HS-27A (cell line): ENCODE results near the gene RPRD1A.
A peak's percentile ranks its signal among the peaks of the same experiment; 100 is the strongest.
"Not testable (repeated sequence)": the region's sequence is repeated elsewhere in the genome, so short reads cannot be mapped to it uniquely, and the experiment has no call there.

Experiments used
- DNase-seq: peaks from one replicate; pipeline ENCODE4 v3.0.0-alpha.2; 2012; ENCODE audit warnings: low read depth, missing footprints

Gene RPRD1A, protein sequence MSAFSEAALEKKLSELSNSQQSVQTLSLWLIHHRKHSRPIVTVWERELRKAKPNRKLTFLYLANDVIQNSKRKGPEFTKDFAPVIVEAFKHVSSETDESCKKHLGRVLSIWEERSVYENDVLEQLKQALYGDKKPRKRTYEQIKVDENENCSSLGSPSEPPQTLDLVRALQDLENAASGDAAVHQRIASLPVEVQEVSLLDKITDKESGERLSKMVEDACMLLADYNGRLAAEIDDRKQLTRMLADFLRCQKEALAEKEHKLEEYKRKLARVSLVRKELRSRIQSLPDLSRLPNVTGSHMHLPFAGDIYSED

DNA sequence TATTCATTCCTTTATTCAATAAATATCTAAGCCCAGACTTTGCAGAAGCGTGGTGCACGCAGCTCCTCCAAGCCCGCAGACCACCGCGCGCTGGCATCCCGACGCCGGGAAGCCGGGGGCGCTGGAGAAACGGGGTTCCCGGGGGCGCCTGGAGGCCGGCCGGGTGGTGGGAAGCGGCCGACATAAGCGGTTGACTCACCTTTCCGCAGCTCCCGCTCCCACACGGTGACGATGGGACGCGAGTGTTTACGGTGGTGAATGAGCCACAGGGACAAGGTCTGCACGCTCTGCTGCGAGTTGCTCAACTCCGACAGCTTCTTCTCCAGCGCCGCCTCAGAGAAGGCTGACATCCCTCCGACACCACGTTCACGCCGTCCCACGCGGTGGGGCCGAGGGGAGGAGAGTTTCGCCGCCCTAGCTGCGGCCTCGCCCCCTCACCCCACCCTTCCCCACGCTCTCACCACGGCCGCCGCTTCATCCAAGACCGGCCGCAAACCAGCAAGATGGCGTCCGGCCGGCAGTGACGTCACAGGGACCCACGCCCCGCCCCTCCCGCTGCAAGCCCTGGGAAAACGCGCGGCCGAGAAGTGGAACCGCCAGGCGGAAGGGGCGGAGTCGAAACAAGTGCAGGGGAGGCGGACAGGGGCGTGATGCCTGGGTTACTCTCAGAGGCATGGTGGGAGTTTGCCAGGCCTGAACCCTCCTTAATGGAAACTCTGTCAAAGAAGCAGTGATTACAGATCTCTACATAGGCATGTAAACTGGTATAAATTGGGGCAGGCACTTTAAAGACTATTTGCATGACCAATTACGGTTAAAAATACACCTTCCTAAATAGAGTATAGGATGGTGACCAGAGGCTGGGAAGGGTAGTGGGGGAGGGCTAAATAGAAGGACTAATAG lies at the start of gene RPRD1A:
RPRD1A (minus strand) TSS at position 505 of the 903 bp plus-strand sequence; CDS start at position 350, 155 bp downstream.
- DNase-seq = peak; percentile 73

DNA sequence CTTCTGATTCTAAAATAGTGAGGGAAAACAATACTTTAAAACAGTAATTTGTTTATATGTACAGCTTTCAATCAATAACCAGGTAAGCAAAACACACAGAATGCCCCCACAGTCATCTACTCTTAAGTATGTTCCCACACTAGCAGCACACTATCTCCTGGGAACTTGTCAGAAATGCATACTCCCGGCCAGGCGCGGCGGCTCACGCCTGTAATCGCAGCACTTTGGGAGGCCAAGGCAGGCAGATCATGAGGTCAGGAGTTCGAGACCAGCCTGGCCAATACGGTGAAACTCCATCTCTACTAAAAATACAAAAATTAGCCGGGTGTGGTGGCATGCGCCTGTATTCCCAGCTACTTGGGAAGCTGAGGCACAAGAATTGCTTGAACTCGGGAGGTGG lies 49.4 kb upstream of the RPRD1A start:
- DNase-seq = not testable (repeated sequence)

DNA sequence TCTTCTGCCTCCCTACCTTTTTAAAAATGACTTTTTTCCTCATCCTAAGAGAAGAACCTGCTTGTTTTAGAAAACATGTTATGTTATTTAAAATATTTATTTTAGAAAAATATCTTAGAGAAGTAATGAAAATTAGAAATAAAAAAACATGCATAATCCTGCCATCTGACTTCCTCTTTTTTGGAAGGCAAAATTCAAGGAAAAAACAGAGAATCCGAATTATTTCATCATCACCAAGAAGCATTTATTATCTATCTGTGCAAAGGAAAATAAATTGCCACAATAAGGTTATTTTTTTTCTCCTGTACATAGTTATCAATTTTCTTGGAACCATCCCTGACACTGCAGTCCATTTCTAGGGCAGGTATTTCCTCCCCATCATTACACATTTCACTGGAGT lies 47.4 kb upstream of the RPRD1A start:
- no peak for DNase-seq

DNA sequence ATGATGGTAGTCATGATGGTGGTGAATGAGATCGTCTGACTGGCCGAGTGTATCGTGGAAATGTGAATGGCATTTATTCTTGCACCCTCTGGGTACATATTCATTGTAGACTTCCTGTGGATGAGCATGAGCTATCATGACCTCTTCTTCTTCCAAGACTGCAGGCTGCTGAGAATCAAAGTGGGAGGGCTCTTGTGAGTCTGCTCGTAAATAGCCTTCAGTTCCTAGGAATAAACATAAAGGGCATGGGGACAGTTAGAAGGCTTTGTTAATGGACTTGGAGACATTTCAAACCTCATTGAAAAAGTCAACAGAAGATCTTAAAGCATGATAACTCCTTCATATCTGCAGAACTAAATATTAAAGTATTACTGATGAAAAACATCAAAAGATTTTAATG lies 46.9 kb upstream of the RPRD1A start:
- DNase-seq = no peak

DNA sequence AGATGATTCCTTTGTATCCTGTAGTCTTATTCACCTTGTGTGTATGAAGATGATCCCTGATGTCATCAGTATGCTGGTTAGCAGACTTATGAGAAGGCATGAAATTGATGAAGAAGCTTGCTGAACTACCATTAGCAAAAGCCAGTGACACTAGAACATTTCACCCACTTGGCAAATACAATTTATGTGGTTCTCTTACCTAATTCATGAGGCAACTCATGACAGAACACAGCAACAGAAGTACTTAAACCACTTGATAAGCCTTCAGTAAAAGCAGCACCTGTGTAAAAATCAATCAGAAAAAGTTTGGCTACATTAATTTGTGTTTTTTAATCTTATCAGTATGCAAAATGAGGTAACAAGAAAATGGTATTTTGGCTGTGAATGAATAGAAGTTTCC lies 44.9 kb upstream of the RPRD1A start:
- DNase-seq = no peak

DNA sequence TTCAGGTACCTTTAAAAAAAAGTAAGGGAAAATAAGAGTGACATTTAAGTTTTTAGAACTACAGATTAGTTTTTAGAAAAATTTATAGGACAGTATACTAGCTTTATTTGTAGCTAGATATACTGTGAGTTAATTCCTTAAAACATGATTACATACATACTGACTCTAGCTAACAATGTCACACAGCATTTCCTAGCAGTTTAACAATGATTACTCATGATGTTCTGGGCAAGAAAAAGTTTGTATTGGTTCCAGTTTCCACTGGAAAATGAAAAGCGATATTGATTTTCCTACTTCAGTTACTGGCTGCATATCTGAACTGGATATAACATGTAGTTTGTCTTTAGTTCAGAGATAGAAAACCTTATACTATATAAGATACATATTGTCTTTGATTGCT lies 42.4 kb upstream of the RPRD1A start:
- DNase-seq = no peak

DNA sequence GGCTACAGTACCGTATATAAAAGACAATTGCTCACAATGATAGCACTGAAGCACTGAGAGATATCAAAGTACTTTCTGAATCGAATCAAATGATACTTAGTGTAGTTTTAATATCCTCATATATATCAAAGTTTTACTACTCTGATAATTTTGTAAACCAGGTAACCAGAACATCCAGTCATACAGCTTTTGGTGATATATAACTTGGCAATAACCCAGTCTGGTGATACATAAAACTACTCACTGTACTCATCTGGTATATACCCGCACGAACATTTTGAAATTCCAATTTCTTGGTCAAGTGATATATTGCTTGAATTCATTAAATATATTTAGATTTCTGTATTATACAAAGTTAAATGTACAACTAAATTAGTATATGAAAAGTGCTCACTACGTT lies 41.2 kb upstream of the RPRD1A start:
- DNase-seq = no peak

DNA sequence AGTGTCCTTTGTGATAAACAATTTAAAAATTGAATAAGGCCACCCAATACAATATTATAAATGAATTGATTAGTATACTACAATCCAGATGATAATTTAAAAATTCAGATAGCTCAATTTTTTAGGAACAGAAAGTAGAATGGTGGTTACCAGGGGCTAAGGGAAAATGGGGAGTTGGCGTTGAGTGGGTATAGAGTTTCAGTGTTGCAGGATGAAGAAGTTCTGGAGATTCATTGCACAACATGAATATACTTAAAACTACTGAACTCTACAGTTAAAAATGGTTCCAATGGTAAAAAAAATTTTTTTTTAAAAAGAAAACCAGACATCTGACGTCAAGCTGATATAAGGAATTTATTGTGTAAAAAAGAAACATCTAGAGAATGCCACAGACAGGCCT lies 40.8 kb upstream of the RPRD1A start:
- no peak for DNase-seq

DNA sequence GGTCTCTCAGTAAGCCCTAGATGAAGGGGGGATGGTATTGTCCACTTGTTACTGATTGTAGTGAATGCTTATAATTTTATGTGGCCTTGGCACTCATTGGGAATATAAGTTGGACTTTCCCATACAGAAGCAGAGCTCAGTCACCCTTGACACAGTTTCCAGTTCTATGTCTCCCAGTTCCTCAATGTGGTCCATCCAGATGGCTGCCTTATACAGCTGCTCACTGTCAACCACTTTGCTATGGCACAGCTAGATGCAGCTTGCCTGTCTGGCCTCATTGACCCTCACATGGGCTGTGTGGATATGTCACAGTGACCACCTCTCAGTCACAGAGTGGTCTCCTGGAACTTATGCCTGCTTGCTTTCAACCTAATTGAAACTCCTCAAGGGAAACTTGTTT lies 40.1 kb upstream of the RPRD1A start:
- no peak for DNase-seq

DNA sequence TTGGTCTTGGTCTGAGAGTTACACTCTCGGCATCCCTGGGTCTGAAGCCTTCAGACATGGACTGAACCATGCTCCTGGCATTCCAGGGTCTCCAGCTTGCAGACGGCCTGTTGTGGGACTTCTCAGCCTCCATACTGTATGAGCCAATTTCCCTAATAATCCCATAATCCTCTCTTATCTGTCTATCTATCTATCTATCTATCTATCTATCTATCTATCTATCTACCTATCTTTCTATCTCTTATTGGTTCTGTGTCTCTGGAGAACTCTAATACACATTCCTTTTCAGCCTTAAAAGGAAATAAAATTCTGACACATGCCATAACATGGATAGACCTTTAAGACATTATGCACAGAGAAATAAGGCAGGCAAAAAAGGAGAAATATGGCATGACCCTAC lies 37.4 kb upstream of the RPRD1A start:
- no peak for DNase-seq

DNA sequence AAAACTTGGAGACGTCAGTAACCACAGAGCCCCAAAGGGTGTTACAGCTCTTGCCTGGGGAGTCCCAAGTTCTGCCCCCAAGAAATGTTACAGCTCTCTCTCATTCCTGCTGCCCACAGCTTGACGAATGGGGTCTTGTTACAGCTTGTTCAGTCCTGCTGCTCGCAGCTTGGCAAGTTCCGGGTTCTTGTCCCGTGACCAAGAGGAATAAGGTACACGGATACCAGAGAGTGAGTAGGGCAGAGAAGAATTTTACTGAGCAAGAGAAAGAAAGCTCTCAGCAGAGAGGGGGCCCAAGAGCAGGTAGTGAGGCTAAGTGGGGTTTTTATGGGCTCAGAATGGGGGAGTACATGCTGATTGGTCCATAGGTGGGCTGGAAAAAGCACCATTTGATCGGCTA lies 34.6 kb upstream of the RPRD1A start:
- DNase-seq = no peak

DNA sequence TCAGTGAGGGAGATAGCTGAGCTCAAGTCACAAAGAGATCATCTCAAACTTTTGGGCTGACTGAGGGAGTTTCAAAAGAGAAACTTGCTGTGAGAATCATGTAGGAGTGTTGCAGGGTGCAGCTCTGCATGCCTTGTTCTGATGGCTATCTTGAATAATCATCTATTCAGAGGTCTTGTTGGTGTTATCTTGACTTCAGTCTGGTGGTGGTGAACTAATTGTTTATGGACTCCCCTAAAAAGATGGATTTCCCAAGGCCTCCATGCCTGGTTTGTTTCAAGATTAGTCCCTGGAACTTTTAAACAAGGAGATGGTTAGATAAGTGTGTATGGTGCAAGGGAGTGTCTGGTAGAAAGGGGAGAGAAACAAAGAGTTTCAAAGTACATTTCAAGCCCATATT lies 32.0 kb upstream of the RPRD1A start:
- no peak for DNase-seq

DNA sequence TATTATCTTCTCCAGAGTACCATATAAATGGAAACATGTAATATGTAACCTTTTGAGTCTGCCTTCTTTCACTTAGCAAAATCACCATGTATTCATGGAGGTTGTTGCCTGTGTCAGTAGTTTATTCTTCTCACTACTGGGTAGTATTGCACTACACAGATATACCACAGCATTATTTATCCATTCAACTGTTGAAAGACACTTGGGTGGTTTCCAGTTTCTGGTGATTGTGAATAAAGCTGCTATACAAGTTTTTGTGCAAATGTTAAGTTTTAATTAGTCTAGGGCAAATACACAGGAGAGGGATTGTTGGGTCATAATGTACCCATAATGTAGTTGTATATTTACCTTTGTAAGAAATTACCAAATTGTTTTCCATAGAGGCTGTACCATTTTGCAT lies 29.6 kb upstream of the RPRD1A start:
- no peak for DNase-seq

DNA sequence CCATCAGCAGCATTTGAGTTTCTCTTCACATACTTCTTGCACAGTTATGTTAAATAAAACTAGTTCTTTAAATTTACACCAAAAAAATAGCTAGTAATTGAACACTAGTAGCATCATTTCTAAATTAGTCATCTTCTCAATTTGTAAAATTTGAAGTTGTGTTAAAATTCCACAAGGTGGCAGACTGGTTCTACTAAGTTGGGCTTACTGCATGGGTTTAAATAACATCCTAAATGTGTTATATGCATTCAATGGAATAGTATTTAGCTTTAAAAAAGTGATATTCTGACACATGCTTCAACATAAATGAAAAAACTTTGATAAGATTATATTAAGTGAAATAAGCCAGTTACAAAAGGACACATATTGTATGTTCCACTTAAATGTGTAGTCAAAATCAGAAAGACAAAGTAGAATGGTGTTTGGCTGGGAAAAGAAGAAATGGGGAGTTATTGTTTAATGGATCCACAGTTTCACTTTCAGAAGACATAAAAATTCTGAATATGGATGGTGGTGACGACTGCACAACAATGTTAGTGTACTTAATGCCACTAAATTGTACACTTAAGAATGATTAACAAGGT lies 28.7 kb upstream of the RPRD1A start:
- peak; percentile 34 for DNase-seq

DNA sequence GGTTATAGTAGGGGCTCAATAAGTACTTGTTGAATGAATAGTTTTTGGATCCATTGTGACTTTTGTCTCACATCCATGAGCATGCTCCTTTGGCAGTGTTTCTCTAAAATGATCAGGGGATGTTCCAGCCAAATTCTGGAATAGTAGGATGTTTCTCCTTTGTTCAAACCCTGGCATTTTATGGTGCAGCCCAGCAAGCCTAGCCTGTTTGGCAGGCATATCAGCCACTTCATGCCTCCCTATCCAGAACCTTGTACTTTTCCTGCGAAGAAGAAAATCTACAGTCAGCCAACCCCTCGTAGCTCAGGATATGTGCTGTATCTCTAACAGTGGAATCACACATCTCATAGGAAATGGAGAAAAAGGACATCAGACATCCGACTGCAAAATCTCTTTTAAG lies 27.1 kb upstream of the RPRD1A start:
- no peak for DNase-seq

DNA sequence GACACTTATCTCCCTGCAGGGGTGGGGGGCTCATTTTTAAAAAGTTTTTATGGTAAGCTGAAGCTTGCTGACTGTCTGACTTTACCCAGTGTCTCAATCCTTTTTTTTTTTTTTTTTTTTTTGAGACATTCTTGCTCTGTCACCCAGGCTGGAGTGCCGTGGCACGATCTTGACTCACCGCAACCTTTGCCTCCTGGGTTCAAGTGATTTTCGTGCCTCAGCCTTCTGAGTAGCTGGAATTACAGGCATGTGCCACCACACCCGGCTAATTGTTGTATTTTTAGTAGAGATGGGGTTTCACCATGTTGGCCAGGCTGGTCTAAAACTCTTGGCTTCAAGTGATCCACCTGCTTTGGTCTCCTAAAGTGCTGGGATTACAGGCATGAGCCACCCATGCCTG lies 24.8 kb upstream of the RPRD1A start:
- not testable (repeated sequence) for DNase-seq

DNA sequence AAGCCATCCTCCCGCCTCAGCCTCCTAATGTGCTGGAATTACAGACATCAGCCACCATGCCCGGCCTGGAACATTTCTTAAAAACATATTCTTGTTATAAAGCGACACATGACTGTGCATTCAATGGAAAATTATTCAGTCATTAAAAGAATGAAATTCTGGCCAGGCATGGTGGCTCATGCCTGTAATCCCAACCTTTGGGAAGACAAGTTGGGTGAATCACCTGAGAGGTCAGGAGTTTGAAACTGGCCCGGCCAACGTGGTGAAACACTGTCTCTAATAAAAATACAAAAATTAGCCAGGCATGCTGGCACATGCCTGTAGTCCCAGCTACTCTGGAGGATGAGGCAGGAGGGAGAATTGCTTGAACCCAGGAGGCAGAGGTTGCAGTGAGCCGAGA lies 21.6 kb upstream of the RPRD1A start:
- no peak for DNase-seq

DNA sequence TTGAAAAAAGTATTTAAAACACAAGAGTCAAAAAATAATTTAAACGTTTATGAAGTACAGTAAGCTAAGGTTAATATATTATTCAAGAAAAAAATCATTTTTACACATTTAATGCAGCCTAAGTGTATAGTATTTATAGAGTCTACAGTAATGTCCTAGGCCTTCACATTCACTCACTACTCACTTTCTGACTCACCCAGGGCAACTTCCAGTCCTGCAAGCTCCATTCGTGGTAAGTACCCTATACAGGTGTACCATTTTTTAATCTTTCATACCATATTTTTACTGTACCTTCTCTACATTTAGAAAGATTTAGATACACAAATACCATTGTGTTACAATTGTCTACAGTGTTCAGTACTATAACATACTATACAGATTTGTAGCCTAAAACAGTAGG lies 20.9 kb upstream of the RPRD1A start:
- DNase-seq = no peak

DNA sequence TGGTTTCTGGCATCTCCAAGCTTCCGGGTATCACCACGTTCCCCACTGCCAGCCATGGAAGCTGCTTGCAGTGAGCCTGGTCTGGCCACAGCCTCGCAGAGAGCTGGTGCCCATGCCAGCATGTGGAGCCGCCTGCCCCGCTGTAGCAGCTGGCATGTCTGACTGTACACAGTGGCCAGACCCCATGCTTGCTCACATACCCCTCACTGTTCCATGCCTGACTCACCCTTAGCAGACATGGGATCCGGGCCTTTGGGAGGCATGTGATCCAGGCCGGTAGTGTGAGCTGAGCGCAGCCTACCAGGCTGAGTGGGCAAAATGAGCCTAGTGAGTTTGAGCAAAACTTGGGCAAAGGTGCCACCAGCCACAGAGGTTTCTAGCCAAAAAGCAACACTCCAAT lies 18.8 kb upstream of the RPRD1A start:
- no peak for DNase-seq

DNA sequence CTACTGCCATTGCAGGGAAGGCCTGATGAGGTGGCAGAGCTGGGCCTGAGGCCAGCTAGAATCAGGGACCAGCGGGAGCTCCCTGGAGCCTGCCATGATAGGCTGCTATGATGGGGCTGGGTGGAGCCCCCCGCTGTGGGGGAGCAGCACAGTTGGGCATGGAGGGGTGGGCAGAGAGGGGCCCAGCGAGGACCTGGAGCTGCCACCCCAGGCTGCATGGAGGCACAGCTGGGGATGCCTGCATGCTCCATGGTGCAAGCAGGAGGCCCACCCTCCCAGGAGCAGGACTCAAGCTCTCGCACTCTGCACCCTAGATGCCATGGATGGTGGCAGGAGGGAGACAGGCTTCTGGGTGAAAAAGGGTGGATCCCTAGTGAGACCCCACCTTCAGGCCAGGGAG lies 17.8 kb upstream of the RPRD1A start:
- no peak for DNase-seq

DNA sequence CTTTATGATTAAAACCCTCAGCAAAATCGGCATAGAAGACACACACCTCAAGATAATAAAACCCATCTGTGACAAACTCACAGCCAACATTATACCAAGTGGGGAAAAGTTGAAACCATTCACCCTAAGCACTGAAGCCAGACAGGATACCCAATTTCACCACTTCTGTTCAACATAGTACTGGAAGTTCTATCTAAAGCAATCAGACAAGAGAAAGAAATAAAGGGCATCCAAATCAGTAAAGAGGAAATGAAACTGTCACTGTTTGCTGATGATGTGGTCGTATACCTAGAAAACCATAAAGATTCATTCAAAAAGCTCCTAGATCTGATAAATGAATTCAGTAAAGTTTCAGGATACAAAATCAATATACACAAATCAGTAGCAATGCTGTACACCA lies 16.4 kb upstream of the RPRD1A start:
- DNase-seq = no peak

DNA sequence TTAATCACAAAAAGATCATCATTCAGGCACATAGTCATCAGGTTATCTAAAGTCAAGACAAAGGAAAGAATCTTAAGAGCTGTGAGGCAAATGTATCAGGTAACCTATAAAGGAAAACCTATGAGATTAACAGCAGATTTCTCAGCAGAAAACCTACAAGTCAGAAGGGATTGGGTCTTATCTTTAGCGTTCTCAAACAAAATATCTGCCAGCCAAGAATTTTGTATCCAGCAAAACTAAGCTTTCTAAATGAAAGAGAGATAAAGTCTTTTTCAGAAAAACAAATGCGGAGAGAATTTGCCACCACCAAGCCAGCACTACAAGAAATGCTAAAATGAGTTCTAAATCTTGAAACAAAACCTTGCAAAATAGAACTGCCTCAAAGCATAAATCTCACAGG lies 13.8 kb upstream of the RPRD1A start:
- not testable (repeated sequence) for DNase-seq
